SK-N-SH (cell line): ENCODE results near the gene PTGR2. TPM values are rescaled to one million over a fixed set of nuclear protein-coding genes. Genes with fewer than 3 reads are reported as not detected.
A peak's percentile ranks its signal among the peaks of the same experiment; 100 is the strongest.

Experiments used
- CTCF ChIA-PET: fragments of 300-600, 350-600 bp; formaldehyde crosslinking; extraction: SDS; loops from one replicate; lab custom pipeline; 2021; lab: Yijun Ruan, JAX
- POLR2A ChIA-PET: fragments of 350-600 bp; sonication (Branson Sonifier 250); formaldehyde crosslinking; extraction: SDS; loops from one replicate; lab custom pipeline; 2020; ENCODE audit warnings: antibody characterized with exemption, inconsistent platforms; lab: Yijun Ruan, JAX
- DNase-seq: peaks from one replicate; pipeline ENCODE4 v3.0.0; 2012
- H2AFZ ChIP-seq: fragments of 200-600 bp; sonication (generic); 2 replicates; pipeline ENCODE4 v1.8.1; 2016; ENCODE audit warnings: antibody characterized with exemption, mild to moderate bottlenecking, low read depth
- H3F3A ChIP-seq: fragments of 200-600 bp; sonication (generic); replicated peaks from 2 replicates; pipeline ENCODE3; 2016; ENCODE audit warnings: antibody characterized with exemption, mild to moderate bottlenecking; ENCODE audit not compliant: insufficient read depth
- H3K27ac ChIP-seq, 2 experiments: fragments of 200-500 bp in 1 of 2; fragments of 200-600 bp in 1 of 2; sonication (Bioruptor generic) in 1 of 2; sonication (generic), shearing (Covaris generic) in 1 of 2; 2 replicates each; pipeline versions ENCODE4 v1.5.1 to v1.6.1; 2014 to 2016; ENCODE audit warnings: low read depth in 2 of 2, inconsistent platforms in 1 of 2, low read length in 1 of 2, mild to moderate bottlenecking in 1 of 2, mixed read lengths in 1 of 2
- H3K27me3 ChIP-seq: fragments of 200-600 bp; sonication (generic), shearing (Covaris generic); 2 replicates; pipeline ENCODE4 v1.6.1; 2016; ENCODE audit warnings: mixed run types; ENCODE audit not compliant: insufficient read depth
- H3K36me3 ChIP-seq, 2 experiments: fragments of 200-500 bp in 1 of 2; fragments of 200-600 bp in 1 of 2; sonication (Bioruptor generic) in 1 of 2; sonication (generic) in 1 of 2; replicated peaks in 1 of 2; 2 replicates each; pipeline versions ENCODE3 to v1.5.1; 2014 to 2016; ENCODE audit warnings: low read length in 1 of 2, mild to moderate bottlenecking in 1 of 2; ENCODE audit not compliant: insufficient read depth in 2 of 2, control insufficient read depth in 1 of 2
- H3K4me1 ChIP-seq, 2 experiments: fragments of 200-500 bp in 1 of 2; fragments of 200-600 bp in 1 of 2; sonication (Bioruptor generic) in 1 of 2; sonication (generic), shearing (Covaris generic) in 1 of 2; 2 replicates each; pipeline versions ENCODE4 v1.5.1 to v1.6.1; 2014 to 2016; ENCODE audit warnings: low read depth in 1 of 2, low read length in 1 of 2, mixed run types in 1 of 2; ENCODE audit not compliant: insufficient read depth in 2 of 2, control insufficient read depth in 1 of 2
- H3K4me2 ChIP-seq: fragments of 200-600 bp; sonication (generic), shearing (Covaris generic); 2 replicates; pipeline ENCODE4 v1.6.1; 2017; ENCODE audit warnings: mixed run types
- H3K4me3 ChIP-seq, 2 experiments: fragments of 200-500 bp in 1 of 2; fragments of 200-600 bp in 1 of 2; sonication (Bioruptor generic) in 1 of 2; sonication (generic), shearing (Covaris generic) in 1 of 2; 2 replicates each; pipeline versions ENCODE4 v1.5.1 to v1.8.1; 2014 to 2016; ENCODE audit warnings: low read depth in 2 of 2, inconsistent platforms in 1 of 2, low read length in 1 of 2, mild to moderate bottlenecking in 1 of 2, mixed read lengths in 1 of 2, moderate library complexity in 1 of 2
- H3K79me2 ChIP-seq: fragments of 200-600 bp; sonication (generic); 2 replicates; pipeline ENCODE4 v1.8.1; 2017; ENCODE audit warnings: mild to moderate bottlenecking; ENCODE audit not compliant: insufficient read depth
- H3K9ac ChIP-seq: fragments of 200-600 bp; sonication (generic); 2 replicates; pipeline ENCODE4 v1.6.1; 2017; ENCODE audit warnings: mixed run types
- H3K9me2 ChIP-seq: fragments of 200-600 bp; sonication (generic); 2 replicates; pipeline ENCODE4 v1.6.1; 2017; ENCODE audit warnings: mixed run types
- H3K9me3 ChIP-seq: fragments of 200-600 bp; sonication (generic); 2 replicates; pipeline ENCODE4 v1.6.1; 2017; ENCODE audit warnings: mixed run types, mild to moderate bottlenecking, moderate library complexity
- H4K20me1 ChIP-seq: fragments of 200-600 bp; sonication (generic); 2 replicates; pipeline ENCODE4 v1.6.1; 2017; ENCODE audit warnings: mild to moderate bottlenecking, mixed run types; ENCODE audit not compliant: insufficient read depth
- CHD2 ChIP-seq: fragments of 150-350 bp; IDR thresholded peaks from 2 replicates; pipeline ENCODE4 v1.6.1; 2018; ENCODE audit warnings: low read length; ENCODE audit not compliant: partially characterized antibody
- ELF1 ChIP-seq: IDR thresholded peaks from 2 replicates; pipeline ENCODE4 v1.4.0; 2012
- EP300 ChIP-seq, 2 experiments: IDR thresholded peaks; 2 replicates each; pipeline versions ENCODE4 v1.4.0 to v1.6.1; 2012; ENCODE audit warnings: borderline replicate concordance in 1 of 2, low read depth in 1 of 2, low read length in 1 of 2
- FOXJ3 ChIP-seq: sonication (generic); formaldehyde crosslinking; IDR thresholded peaks from 2 replicates; pipeline ENCODE4 v1.5.1; 2020; ENCODE audit warnings: mild to moderate bottlenecking, missing genetic modification reagents
- FOXM1 ChIP-seq: IDR thresholded peaks from 2 replicates; pipeline ENCODE4 v1.4.0; 2012; ENCODE audit warnings: low read depth, mild to moderate bottlenecking
- GABPA ChIP-seq: IDR thresholded peaks from 2 replicates; pipeline ENCODE4 v1.4.0; 2012; ENCODE audit warnings: low read depth, mild to moderate bottlenecking
- MEF2A ChIP-seq: IDR thresholded peaks from 2 replicates; pipeline ENCODE4 v1.4.0; 2012; ENCODE audit warnings: low read depth, borderline replicate concordance
- PBX3 ChIP-seq: IDR thresholded peaks from 2 replicates; pipeline ENCODE4; 2012
- POLR2AphosphoS5 ChIP-seq: IDR thresholded peaks from 2 replicates; pipeline ENCODE4 v1.6.1; 2012; ENCODE audit warnings: low read depth, low read length
- RCOR1 ChIP-seq: fragments of 150-350 bp; IDR thresholded peaks from 2 replicates; pipeline ENCODE4 v1.6.1; 2017; ENCODE audit warnings: antibody characterized with exemption, low read length
- REST ChIP-seq: IDR thresholded peaks from 2 replicates; pipeline ENCODE4 v1.6.1; 2012; ENCODE audit warnings: mild to moderate bottlenecking, low read depth, low read length, moderate library complexity
- RFX5 ChIP-seq: IDR thresholded peaks from 2 replicates; pipeline ENCODE4 v1.6.1; 2012; ENCODE audit warnings: mild to moderate bottlenecking, improper control_type of control experiment, low read length
- SIN3A ChIP-seq: IDR thresholded peaks from 2 replicates; pipeline ENCODE4 v1.6.1; 2012; ENCODE audit warnings: low read depth, mild to moderate bottlenecking, low read length, moderate library complexity, borderline replicate concordance
- SMC3 ChIP-seq: IDR thresholded peaks from 2 replicates; pipeline ENCODE4 v1.6.1; 2012; ENCODE audit warnings: low read depth, low read length, improper control_type of control experiment
- TEAD4 ChIP-seq: IDR thresholded peaks from 2 replicates; pipeline ENCODE4 v1.4.0; 2012; ENCODE audit warnings: mild to moderate bottlenecking, borderline replicate concordance; ENCODE audit not compliant: insufficient read depth
- WGBS: methylation state at CpG from one replicate; pipeline ENCODE4 v1.1.6; 2017; ENCODE audit warnings: low lambda C conversion rate; 5-methylcytosine and 5-hydroxymethylcytosine counted together
- polyA plus RNA-seq, 3 experiments: library from polyadenylated mRNA; depleted of rRNA; stranded (reverse); fragments of >200 nt; gene quantifications; 2 replicates each; pipeline ENCODE4 v1.2.3, GENCODE V29; 2012
- TF ChIP-seq, protein P1 (sequence below): fragments of 200-600 bp; sonication (generic); IDR thresholded peaks from 2 replicates; pipeline ENCODE4 v1.6.1; 2017; ENCODE audit warnings: antibody characterized with exemption, mild to moderate bottlenecking, moderate library complexity
- TF ChIP-seq, protein P2 (sequence below): IDR thresholded peaks from 2 replicates; pipeline ENCODE4 v1.4.0; 2012; ENCODE audit warnings: low read depth, borderline replicate concordance

PTGR2 gene
- polyA plus RNA-seq, 1 of the 3 experiments (the other 2 are of a cell fraction), result 7.1 TPM

DNA sequence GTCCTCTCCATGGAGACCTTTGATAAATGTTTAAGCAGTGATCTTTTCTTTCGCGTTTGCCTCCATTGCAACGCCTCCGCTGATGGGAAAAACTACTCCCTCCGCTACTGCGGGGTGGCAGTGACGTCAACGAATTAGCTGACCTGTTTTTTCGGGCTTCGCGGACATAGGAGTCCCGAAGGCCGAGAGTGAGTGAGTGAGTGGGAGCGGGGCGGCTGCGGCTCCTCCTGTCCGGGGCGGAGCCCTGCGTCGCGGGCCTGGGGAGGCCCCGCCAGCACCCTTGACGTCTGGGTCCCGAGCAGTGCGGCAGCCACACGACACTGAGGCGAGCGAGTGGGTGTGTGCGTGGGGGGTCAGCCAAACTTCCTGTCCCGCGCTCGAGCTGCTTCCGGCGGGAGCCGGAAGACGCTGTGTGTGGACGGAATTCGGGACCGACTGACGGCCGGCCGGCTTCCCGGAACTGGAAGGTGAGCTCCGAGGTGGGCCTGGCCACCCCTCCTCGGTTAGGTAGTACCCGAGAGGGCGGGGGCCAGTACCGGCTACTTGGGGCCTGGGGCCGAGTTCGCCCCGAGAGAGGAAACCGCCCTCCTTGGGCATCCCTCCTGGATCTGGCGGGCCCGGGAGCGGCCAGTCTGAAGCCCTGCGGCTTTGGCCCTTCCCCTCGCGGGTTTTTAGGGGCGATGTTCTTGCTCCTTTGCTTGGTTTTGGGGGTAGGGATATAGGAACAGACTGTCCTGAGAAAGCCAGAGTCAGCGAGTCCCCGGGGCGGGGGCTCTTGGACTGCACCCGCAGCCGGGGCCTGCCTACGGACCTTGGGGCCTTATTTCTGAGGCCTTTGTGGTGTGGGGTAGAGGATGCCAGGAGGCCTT, 35.1 kb downstream of the PTGR2 start, which contains the start of gene ZNF410 (continued):
- TF ChIP-seq, protein P1, sequence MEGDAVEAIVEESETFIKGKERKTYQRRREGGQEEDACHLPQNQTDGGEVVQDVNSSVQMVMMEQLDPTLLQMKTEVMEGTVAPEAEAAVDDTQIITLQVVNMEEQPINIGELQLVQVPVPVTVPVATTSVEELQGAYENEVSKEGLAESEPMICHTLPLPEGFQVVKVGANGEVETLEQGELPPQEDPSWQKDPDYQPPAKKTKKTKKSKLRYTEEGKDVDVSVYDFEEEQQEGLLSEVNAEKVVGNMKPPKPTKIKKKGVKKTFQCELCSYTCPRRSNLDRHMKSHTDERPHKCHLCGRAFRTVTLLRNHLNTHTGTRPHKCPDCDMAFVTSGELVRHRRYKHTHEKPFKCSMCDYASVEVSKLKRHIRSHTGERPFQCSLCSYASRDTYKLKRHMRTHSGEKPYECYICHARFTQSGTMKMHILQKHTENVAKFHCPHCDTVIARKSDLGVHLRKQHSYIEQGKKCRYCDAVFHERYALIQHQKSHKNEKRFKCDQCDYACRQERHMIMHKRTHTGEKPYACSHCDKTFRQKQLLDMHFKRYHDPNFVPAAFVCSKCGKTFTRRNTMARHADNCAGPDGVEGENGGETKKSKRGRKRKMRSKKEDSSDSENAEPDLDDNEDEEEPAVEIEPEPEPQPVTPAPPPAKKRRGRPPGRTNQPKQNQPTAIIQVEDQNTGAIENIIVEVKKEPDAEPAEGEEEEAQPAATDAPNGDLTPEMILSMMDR, result no peak
- TF ChIP-seq CHD2 (peak; percentile 84), RFX5 (0 out of 2 replicates have a peak, but pooled peaks have one; percentile 24), MEF2A (0 out of 2 replicates have a peak, but pooled peaks have one; percentile 24), SMC3 (no peak), FOXJ3 (no peak), POLR2AphosphoS5 (peak; percentile 70; the same call in 1 of the 2 replicates), FOXM1 (peak; percentile 42; the same call in 1 of the 2 replicates), GABPA (peak; percentile 96), RCOR1 (no peak), ELF1 (peak; percentile 91), EP300 (IDR thresholded peaks at IDR 0.05; ENCODE audit: borderline replicate concordance in 1 of 2, low read depth in 1 of 2, low read length in 1 of 2) (peak; percentile 11 to 15; a peak in 2 of 4 replicates)
- TF ChIP-seq, protein P2, sequence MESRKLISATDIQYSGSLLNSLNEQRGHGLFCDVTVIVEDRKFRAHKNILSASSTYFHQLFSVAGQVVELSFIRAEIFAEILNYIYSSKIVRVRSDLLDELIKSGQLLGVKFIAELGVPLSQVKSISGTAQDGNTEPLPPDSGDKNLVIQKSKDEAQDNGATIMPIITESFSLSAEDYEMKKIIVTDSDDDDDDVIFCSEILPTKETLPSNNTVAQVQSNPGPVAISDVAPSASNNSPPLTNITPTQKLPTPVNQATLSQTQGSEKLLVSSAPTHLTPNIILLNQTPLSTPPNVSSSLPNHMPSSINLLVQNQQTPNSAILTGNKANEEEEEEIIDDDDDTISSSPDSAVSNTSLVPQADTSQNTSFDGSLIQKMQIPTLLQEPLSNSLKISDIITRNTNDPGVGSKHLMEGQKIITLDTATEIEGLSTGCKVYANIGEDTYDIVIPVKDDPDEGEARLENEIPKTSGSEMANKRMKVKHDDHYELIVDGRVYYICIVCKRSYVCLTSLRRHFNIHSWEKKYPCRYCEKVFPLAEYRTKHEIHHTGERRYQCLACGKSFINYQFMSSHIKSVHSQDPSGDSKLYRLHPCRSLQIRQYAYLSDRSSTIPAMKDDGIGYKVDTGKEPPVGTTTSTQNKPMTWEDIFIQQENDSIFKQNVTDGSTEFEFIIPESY, result peak; percentile 56; the same call in 1 of the 2 replicates

DNA sequence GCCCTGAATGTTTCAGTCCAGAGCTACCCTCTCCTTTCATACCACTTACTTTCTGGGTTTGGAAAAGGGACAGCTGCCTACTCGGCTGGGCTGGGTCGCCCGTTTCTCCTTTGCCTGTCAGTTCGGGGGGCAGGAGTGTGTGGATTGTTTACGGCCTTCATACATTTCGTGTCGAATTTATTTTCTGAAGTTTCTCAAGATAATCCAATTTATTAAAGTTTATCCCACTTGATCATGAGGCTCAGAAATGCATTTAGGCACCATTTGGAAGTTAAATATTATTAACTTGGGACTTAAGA, 35.6 kb downstream of the PTGR2 start:
- ChIA-PET POLR2A (interaction anchor here (0.6 to 1.8 kb wide), 5 partner anchors 16 to 167 kb away, joined by 3 to 10 read pairs (median 4); partner anchors contain the start of genes COQ6, FAM161B and PTGR2), CTCF (interaction anchor here (0.8 to 1.6 kb wide), 2 partner anchors 101 to 159 kb away, joined by 3 to 7 read pairs; no protein-coding TSS in a partner anchor)
- Histone ChIP-seq H3K9me3 (no peaks in the 10 kb centered on the region), H3K27ac (peak overlapping the region; percentile 86 to 92), H3K79me2 (peaks cover 72% of the 10 kb centered on the region), H3K9me2 (no peaks in the 10 kb centered on the region), H3K9ac (peak overlapping the region; percentile 86), H3K4me2 (peak overlapping the region; percentile 75), H2AFZ (peak overlapping the region; percentile 70; the same call in 1 of the 2 replicates), H3K27me3 (no peaks in the 10 kb centered on the region), H3K4me3 (peak overlapping the region; percentile 84 to 90), H3K4me1 (peaks cover 0 to 3% of the 10 kb centered on the region in 2 experiments; a peak in 3 of 4 replicates), H3K36me3 (peaks cover 4% of the 10 kb centered on the region in 2 experiments), H4K20me1 (peaks cover 40% of the 10 kb centered on the region), H3F3A (peaks cover 8% of the 10 kb centered on the region)
- TF ChIP-seq RFX5 (no peak), PBX3 (no peak), REST (no peak), MEF2A (no peak), TEAD4 (no peak), SIN3A (no peak)
- TF ChIP-seq, protein P1, result no peak
- WGBS, result 0% methylated on average over 7 of the region's 7 CpGs
- DNase-seq, result no peak
